Muscle of leg (tissue), 11 donors: ENCODE data around the gene NCMAP. TPM values are rescaled to one million over a fixed set of nuclear protein-coding genes. Genes with fewer than 3 reads are reported as not detected.
"Not testable (repeated sequence)": the region's sequence is repeated elsewhere in the genome, so short reads cannot be mapped to it uniquely, and the experiment has no call there.

Source experiments
- DNase-seq: peaks from one replicate; pipeline ENCODE4 v3.0.0; 2013
- H3K27ac ChIP-seq: one replicate; pipeline ENCODE4 v1.5.1; 2013; ENCODE audit warnings: mild to moderate bottlenecking, low read length, control low read depth
- H3K27me3 ChIP-seq: one replicate; pipeline ENCODE4 v1.6.1; 2013; ENCODE audit warnings: low read length; ENCODE audit not compliant: control insufficient read depth, insufficient read depth
- H3K36me3 ChIP-seq: one replicate; pipeline ENCODE4 v1.6.1; 2013; ENCODE audit warnings: low read length; ENCODE audit not compliant: control insufficient read depth, insufficient read depth
- H3K4me1 ChIP-seq: one replicate; pipeline ENCODE4 v1.6.1; 2013; ENCODE audit warnings: low read length; ENCODE audit not compliant: control insufficient read depth, insufficient read depth
- H3K4me3 ChIP-seq: one replicate; pipeline ENCODE4 v1.5.1; 2013; ENCODE audit warnings: low read length, control low read depth
- H3K9me3 ChIP-seq: replicated peaks from 2 replicates; pipeline ENCODE4 v1.6.1; 2013; ENCODE audit warnings: low read depth, low read length; ENCODE audit not compliant: control insufficient read depth
- WGBS: methylation state at CpG from one replicate; pipeline ENCODE4 v1.1.5; 2013; ENCODE audit warnings: missing lambda C conversion rate; ENCODE audit not compliant: insufficient coverage; 5-methylcytosine and 5-hydroxymethylcytosine counted together
- polyA plus RNA-seq, 8 donors: library from polyadenylated mRNA; unstranded; fragments of 120-200 nt; gene quantifications; one replicate each; pipeline versions ENCODE4 v1.2.1 to v1.2.3, GENCODE V29; 2013; ENCODE audit warnings: inconsistent platforms in 1 of 8, low replicate concordance in 1 of 8; ENCODE audit not compliant: insufficient read length in 8 of 8, insufficient read depth in 1 of 8
- total RNA-seq: library from RNA; stranded (reverse); fragments of 120-200 nt; gene quantifications from one replicate; pipeline ENCODE4 v1.2.4, GENCODE V29; 2013

NCMAP gene
- total and polyA plus RNA-seq, 9 donors = 0.05 to 0.92 (median 0.08) TPM; not detected in 3

DNA sequence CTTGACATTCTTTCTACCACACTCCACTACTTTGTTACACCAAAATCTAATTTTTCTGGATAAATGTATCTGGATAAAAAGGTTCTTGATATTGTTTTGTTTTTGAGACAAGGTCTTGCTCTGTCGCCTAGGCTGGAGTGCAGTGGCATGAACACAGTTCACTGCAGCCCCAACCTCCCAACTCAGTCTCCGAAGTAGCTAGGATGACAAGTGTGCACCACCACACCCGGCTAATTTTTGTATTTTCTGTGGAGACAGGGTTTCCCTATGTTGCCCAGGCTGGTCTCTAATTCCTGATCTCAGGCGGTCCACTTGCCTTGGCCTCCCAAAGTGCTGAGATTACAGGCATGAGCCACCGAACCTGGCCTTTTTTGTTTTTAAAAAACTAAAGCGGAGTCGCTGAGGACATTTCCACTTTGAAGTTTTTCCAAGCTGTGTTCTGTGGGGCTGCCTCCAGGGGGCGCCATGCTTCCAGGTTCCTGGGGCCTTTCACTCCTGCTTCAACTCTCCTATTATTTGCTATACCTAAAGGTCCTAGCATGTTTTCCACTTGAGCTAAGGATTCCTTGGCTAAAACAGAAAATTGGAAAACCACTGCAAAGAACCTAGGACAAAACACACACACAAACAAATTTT is 14.1 kb upstream of the NCMAP start:
- H3K27me3 ChIP-seq = no peaks in the 10 kb centered on the region
- no peaks in the 10 kb centered on the region for H3K4me1 ChIP-seq
- no peaks in the 10 kb centered on the region for H3K9me3 ChIP-seq
- no peak overlapping the region for H3K27ac ChIP-seq
- WGBS = 53% methylated on average over 7 of the region's 8 CpGs
- no peak for DNase-seq
- H3K4me3 ChIP-seq = no peak overlapping the region
- no peaks in the 10 kb centered on the region for H3K36me3 ChIP-seq

DNA sequence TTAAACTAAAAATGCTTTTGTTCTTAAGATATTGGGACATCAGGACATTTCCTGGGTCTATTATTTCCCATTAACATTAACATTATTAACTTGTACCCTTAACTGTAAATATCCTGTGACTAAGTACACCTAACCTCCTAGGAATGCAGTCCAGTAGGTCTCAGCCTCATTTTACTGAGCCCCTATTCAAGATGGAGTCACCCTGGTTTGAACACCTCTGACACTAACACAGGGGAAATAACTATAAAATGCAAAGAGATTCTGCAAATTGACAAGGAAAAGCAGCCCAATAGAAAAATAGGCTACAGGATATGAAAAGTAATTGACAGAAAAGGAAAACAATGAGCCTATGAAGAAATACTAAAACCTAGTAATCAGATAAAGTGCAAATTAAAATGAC is 11.6 kb upstream of the NCMAP start:
- Histone ChIP-seq H3K9me3 (no peaks in the 10 kb centered on the region), H3K4me3 (no peak overlapping the region), H3K4me1 (no peaks in the 10 kb centered on the region), H3K36me3 (no peaks in the 10 kb centered on the region), H3K27me3 (peaks cover 6% of the 10 kb centered on the region), H3K27ac (no peak overlapping the region)
- DNase-seq = no peak

GRCh38 chr1:24545662-24546061 is 10.2 kb upstream of the NCMAP start:
- Histone ChIP-seq H3K36me3 (no peaks in the 10 kb centered on the region), H3K4me3 (no peak overlapping the region), H3K27me3 (peaks cover 10% of the 10 kb centered on the region), H3K9me3 (no peaks in the 10 kb centered on the region), H3K4me1 (no peaks in the 10 kb centered on the region), H3K27ac (no peak overlapping the region)
- no CpG with 5 or more reads among the region's 1 CpG for WGBS
- DNase-seq = no peak

DNA sequence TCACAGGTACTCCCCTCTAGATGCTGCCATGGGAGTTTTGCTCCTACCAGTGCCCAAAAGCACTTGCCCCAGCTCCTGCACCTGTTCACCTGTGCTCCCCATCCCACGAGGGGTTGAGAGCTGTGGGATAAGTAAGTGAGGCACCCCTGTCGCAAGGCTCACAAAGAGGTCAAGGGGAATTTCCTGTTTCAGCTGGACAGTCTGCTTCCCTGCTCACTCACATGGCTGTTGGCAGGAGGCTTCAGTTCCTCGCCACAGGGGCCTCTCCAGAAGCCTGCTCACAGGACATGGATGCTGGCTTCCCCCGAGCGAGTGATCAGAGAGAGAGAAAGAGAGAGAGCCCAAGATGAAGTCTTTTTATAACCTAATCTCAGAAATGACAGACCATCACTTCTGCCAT is 8.7 kb upstream of the NCMAP start:
- Histone ChIP-seq H3K4me1 (peaks cover 2% of the 10 kb centered on the region), H3K27ac (no peak overlapping the region), H3K4me3 (no peak overlapping the region), H3K9me3 (no peaks in the 10 kb centered on the region), H3K27me3 (peaks cover 10% of the 10 kb centered on the region), H3K36me3 (no peaks in the 10 kb centered on the region)
- 56% methylated on average over 1 of the region's 5 CpGs for WGBS
- DNase-seq = no peak

DNA sequence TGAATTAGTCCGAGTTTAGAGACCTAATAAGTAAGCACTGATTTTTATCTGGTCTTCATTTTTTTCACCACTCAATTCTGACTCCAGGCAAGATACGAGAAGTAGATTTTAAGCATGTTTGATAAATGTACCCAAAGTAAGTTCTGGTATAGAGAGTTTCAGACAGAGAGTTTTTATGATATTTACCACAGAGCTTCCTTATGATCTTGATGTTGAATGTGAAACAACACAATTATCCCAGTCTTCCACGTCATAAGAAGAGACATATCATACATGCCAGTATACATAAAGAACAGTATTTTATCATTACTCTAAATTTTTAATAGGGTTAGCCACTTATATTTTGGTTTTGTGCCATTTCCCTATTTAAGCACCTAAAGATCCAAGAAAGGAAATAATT is 7.8 kb upstream of the NCMAP start:
- H3K36me3 ChIP-seq = no peaks in the 10 kb centered on the region
- H3K4me1 ChIP-seq = peaks cover 6% of the 10 kb centered on the region
- peaks cover 11% of the 10 kb centered on the region for H3K27me3 ChIP-seq
- no peak overlapping the region for H3K27ac ChIP-seq
- H3K9me3 ChIP-seq = no peaks in the 10 kb centered on the region
- no peak overlapping the region for H3K4me3 ChIP-seq
- no CpG with 5 or more reads among the region's 3 CpGs for WGBS
- no peak for DNase-seq

- not testable (repeated sequence) for H3K4me1 ChIP-seq, H3K36me3 ChIP-seq, H3K27ac ChIP-seq, DNase-seq, H3K9me3 ChIP-seq, H3K4me3 ChIP-seq
- peaks cover 19% of the 10 kb centered on the region for H3K27me3 ChIP-seq
- 64% methylated on average over 2 of the region's 5 CpGs for WGBS
These were observed 6.7 kb upstream of the NCMAP start for GRCh38 chr1:24549210-24549609.

DNA sequence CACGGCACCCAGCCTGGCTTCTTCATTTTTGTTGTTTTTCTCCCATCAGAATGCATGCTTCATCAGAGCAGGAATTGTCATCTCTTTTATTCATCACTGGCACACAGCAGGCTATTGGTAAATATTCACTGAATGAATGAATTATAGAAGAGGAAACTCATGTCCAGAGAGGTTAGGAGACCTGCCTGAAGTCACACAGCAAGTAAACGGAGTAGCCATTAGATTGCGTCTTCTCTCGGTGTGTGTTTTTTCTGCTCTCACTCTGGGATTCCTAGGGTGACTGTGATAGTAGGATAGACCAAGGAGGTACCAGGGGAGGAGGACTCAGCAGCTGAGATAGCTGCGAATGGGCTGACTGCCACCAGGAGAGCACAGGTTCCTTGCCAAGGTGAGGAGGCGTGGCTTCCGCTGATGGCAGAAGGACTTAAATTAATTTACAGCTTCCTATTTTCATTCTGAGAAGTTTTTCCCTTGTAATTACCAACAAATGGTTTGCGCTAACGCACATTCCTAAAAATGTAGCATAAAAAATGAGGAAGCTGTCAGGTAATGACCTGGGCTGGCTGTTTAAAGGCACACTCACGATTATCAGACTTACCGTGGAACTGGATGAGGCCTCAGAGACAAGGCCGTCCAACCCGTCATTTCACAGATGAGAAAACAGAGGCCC is 4.5 kb upstream of the NCMAP start:
- Histone ChIP-seq H3K27me3 (peaks cover 40% of the 10 kb centered on the region), H3K9me3 (no peaks in the 10 kb centered on the region), H3K36me3 (no peaks in the 10 kb centered on the region), H3K27ac (no peak overlapping the region), H3K4me1 (peaks cover 11% of the 10 kb centered on the region), H3K4me3 (no peak overlapping the region)
- DNase-seq = no peak
- 41% methylated on average over 4 of the region's 13 CpGs for WGBS

DNA sequence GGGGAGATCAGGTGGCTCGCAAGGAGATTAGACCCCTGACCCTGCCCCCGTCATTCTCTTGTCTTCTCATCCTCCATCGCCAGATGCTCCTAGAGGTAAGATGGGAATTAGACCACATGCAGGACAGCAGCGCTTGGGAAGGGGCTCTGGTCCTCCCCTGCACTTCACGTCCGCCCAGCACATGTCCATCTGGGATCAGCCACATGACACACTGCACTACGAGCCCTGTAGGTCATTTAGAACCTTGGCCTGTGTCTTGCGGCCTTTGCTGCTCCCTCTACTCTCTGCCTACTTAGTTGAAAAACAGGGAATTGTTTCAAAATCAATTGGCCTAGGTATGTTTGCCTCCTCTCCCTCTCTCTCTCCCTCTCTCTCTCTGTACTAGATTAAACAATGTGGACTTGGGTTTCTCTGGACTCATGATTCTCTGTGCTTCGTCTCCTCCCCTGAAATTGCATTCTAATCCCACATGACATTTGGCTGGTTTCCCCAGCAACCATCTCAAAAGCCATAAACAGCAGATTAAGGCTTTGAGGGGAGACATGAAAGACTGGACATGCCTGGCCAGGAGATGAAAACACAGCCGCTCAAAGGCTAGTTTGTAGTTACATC is 3.8 kb upstream of the NCMAP start:
- Histone ChIP-seq H3K36me3 (no peaks in the 10 kb centered on the region), H3K27me3 (peaks cover 46% of the 10 kb centered on the region), H3K9me3 (no peaks in the 10 kb centered on the region), H3K27ac (no peak overlapping the region), H3K4me1 (peaks cover 11% of the 10 kb centered on the region), H3K4me3 (no peak overlapping the region)
- peak; percentile 60 for DNase-seq
- WGBS = 25% methylated on average over 7 of the region's 10 CpGs

- DNase-seq = no peak
- Histone ChIP-seq H3K4me3 (no peak overlapping the region), H3K27ac (no peak overlapping the region), H3K27me3 (peaks cover 55% of the 10 kb centered on the region), H3K4me1 (peaks cover 12% of the 10 kb centered on the region), H3K9me3 (no peaks in the 10 kb centered on the region), H3K36me3 (no peaks in the 10 kb centered on the region)
- WGBS = 92% methylated on average over 2 of the region's 3 CpGs
These were observed 2.0 kb upstream of the NCMAP start for GRCh38 chr1:24553931-24554330.

- no peak for DNase-seq
- peaks cover 18% of the 10 kb centered on the region for H3K4me1 ChIP-seq
- H3K4me3 ChIP-seq = no peak overlapping the region
- H3K27me3 ChIP-seq = peaks cover 53% of the 10 kb centered on the region
- 92% methylated on average over 2 of the region's 4 CpGs for WGBS
- H3K9me3 ChIP-seq = no peaks in the 10 kb centered on the region
- no peak overlapping the region for H3K27ac ChIP-seq
- no peaks in the 10 kb centered on the region for H3K36me3 ChIP-seq
These were observed 1.2 kb upstream of the NCMAP start for GRCh38 chr1:24554714-24555113.
